HS-5 (cell line): ENCODE results near the gene SCGB1C2.
"Not testable (repeated sequence)": the region's sequence is repeated elsewhere in the genome, so short reads cannot be mapped to it uniquely, and the experiment has no call there.

Source experiments
- DNase-seq: peaks from one replicate; pipeline ENCODE4 v3.0.0-alpha.2; 2012; ENCODE audit warnings: low read depth

SCGB1C2 gene

DNA sequence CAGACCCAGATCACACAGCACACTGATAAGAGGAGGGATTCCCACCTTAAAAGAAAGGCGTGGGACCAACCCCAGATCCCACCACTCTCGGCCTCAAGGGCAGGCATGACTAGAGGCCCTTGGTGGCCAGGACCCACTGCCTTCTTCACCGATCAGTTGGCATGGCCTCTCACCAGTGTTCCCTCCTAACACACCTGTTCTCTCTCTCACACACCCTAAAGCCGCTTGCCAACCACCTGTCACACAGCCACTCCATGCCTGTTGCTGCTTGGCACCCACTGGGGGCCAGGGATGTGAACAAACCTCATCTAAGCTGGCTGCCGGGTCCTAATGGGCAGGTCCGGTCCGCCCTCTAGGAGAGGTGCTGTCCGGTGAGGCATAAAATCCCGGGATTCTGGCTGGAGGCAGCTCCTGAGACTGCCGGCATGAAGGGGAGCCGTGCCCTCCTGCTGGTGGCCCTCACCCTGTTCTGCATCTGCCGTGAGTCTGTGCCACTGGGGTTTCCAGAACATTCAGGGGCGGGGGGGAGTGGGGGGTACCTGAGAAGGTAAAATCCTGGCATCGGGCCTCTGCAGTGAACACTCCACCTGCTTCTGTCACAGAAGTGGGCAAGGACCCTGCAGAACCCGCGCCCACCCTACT, at the start of gene SCGB1C2:
Gene SCGB1C2 (plus strand): TSS at position 404 of the 642 bp plus-strand sequence. CDS start 22 bp downstream, at position 426.
- not testable (repeated sequence) for DNase-seq

DNA sequence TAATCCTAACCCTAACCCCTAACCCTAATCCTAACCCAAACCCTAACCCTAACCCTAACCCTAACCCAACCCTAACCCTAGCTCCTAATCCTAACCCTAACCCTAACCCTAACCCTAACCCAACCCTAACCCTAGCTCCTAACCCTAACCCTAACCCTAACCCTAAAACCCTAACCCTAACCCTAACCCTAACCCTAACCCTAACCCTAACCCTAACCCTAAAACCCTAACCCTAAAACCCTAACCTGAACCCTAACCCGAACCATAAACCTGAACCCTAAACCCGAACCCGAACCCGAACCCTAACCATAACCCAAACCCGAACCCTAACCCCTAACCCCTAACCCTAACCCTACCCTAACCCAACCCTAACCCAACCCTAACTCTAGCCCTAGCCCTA, 24.3 kb upstream of the SCGB1C2 start:
- DNase-seq = not testable (repeated sequence)

DNA sequence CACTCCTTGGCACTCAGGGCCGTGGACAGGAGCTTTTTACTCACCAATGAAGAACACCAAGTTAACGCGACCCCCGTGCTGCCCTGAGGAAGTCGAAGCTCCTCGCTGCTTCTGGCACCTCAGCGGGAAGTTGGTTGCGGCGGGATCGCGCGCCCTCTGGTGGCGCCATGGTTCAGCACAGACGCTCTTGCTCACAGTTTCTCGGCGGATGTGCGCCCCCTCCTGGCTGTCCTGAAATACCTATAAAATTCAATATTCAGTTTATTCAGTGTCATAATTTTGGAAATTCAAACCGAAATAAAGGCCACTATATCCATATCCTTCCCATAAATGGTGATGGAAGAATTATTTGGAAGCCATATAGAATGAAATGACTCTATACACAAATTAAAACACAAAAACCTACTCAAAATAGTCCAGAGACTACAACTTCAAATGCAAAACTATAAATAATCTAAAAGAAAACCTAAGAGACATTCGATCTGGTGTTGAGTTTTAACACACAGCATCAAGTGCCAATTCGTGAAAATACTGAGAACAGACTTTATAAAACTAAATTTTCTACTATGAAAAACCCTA, 18.9 kb upstream of the SCGB1C2 start:
- DNase-seq = not testable (repeated sequence)

DNA sequence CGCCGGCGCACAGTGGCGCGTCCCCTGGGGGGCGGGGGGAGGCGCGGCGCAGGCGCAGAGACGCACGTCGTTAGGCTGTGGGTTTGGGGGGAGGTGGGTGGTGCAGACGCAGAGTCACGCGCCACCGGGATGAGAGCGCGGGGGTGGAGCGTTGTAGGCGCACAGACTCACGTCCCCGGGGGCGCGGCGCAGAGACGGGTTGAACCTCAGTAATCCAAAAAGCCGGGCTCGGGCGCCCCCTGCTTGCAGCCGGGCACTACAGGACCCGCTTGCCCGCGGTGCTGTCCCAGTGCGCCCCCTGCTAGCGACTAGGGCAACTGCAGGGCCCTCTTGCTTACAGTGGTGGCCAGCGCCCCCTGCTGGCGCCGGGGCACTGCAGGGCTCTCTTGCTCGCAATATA, 3.4 kb upstream of the SCGB1C2 start:
- DNase-seq = not testable (repeated sequence)

DNA sequence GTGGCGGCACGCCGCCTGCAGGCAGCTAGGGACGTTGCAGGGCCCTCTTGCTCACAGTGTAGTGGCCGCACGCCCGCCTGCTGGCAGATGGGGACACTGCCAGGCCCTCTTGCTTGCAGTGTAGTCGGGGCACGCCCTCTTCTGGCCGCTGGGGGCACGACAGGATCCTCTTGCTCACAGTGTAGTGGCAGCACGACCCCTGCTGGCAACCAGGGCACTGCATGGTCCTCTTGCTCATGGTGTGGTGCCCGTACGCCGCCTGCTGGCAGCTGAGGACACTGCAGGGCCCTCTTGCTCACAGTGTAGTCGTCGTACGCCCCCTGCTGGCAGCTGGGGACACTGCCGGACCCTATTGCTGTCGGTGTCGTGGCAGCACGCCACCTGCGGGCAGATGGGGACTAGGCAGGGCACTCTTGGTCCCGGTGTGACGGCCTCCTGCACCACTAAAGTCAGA, 3.0 kb upstream of the SCGB1C2 start:
- DNase-seq = not testable (repeated sequence)

DNA sequence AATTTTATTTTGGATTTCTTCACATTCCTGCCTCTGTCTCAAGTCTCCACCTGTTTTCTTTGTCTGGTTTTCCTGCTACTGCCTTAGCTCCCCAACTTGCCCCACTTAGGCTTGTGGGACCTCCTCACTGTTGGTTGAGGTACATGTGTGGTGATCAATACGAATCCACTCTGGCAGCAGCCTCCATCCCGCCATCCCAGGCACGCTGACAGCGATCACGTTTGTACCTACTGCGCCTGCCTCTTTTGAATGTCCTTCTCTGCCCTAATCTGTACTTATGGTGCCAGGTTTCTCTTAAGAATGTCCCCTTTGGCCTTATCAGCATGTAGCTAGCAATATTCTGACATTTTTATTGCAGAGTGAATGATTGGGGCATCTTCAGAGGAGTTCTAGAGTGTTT, 2.3 kb upstream of the SCGB1C2 start:
- DNase-seq = not testable (repeated sequence)

DNA sequence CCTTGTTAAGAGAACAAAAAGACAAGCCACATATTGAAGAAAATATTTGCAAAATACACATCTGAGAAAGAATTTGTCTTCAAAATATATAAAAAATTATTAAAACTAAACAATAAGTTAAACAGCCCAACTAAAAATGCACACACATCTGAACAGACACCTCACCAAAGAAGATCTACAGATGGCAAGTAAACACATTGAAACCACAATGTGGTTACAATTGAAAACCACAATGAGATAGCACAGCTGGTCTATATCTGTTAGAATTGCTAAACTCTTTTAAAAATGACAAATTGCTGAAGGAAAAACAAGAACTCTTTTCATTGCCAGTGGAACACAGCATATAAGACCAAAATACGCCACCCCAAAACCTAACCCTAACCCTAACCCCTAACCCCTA, 1.5 kb upstream of the SCGB1C2 start:
- DNase-seq = not testable (repeated sequence)

DNA sequence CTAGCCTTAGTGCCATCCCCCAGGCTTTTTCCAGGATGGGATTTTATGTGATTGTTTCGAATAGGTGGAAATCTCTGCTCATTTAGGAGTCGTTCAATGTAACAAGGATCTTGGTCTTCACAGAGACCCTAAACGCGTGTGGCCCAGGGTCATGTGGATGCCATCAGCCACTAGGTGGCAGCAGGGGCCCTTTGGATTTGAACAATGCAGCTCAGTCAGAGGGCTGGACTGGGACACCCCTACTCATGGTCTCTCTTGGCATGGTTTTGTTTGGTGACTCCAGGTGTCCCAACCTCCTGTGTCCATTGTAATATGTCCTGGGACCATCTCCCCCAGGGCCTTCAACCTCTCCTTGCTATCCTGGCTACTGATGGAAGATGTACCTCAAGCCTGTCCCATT, 838 bp upstream of the SCGB1C2 start:
- not testable (repeated sequence) for DNase-seq

DNA sequence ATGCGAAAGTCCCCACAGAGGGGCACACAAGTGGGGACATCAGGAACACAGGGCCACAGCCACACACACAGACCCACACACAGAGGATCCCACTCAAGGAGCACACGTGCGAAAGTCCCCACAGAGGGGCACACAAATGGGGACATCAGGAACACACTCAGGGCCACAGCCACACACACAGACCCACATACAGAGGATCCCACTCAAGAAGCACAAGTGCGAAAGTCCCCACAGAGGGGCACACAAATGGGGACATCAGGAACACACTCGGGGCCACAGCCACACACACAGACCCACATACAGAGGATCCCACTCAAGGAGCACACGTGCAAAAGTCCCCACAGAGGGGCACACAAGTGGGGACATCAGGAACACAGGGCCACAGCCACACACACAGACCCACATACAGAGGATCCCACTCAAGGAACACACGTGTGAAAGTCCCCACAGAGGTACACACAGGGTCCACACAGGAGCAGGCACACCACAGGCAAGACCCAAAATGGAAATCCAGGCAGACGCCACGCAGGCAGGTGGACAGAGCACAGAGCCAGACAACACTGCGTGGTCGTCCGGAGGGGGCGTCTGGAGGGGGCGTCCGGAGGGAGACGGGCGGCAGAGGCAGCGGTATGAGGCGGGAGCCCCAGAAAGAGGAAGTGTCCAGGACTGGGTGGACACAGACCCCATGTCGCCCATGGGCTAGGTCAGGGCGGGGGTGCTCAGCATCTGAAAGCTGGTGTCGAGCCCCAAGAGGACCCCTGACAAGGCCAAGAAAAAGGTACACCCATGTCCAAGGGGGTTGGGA, 2.2 kb downstream of the SCGB1C2 start:
- DNase-seq = not testable (repeated sequence)

DNA sequence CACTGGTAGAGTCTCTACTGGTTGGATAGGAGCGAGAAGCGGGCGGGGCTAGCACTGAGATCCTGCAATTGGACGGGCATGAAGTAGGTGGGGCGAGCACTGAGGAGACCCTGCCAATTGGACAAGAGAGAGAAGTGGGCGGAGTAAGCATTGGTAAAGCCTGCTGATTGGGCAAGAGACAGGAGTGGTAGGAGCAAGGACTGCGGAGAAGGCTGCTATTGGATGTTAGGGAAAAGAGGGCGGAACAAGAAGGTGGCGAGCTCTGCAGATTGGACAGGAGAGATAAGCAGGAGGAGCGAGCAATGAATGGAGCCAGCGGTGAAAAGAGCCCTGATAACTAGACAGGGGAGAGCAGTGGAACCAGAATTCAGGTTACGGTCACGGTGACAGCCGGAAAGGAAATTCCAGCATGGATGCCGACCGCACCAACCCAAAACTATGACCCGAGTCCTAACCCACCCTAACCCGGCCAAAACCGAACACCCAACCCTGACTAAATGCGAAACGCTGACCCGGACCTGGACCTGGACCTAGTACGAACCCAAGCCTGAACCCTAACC, 4.8 kb downstream of the SCGB1C2 start:
- no peak for DNase-seq

DNA sequence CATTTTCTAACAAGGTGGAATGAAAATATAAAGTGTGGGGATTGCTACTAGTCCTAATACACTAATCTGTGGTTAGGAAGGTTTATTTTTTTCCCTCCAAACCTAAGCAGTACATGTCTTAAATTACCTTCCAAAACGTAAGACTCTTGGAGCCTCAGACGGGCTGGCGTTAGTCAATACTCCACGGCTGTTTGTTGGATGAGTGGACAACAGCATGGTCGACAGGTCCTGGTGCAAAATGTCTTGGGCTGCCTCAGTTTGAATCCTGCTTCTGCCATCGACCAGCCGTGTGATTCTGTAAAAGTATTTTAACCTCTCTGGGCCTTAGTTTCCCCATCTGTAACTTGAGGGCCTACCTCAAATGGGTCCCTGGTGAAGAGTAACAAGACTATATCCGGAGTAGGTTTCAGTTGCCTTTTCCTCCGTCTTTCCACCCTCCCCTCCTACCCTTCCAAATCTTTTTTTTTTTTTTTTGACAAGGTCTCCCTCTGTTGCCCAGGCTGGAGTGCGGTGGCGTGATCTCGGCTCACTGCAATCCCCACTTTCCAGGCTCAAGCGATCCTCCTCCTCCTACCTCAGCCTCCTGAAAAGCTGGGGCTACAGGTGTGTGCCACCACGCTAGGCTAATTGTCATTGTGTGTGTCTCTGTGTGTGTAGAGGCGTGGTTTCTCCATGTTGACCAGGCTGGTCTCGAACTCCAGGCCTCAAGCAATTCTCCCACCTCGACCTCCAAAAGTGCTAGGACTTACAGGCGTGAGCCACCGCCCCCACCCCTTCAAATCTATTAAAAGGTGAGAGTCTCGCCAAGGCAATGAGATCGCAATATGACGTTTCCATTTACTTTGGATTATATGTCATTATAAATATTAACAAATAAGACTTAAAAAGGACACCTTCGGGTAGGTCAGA, 5.8 kb downstream of the SCGB1C2 start:
- DNase-seq = no peak

DNA sequence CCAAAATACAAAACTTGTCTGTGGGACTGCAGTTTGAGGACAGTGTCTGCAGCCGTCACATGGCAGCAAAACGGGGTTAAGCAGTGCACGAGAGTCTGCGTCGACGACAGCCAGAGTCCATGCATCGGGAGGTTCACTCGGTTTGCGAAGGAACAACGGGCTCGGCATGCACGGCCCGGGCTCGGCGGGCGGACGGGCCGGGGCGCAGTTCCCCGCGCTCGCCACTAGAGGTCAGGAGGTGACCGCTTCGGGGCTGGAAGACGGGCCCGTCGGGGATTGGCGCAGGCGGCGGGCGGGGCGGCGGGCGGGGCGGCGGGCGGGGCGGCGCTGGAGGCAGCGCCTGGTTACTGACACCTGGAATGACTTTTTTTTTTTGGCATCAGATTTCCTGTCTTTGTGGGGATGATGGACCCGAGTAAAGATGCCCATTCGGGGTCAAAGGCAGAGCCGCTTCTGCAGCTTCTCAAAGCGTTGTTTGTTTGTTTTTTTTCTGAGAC, 6.5 kb downstream of the SCGB1C2 start:
- DNase-seq = peak; percentile 8

DNA sequence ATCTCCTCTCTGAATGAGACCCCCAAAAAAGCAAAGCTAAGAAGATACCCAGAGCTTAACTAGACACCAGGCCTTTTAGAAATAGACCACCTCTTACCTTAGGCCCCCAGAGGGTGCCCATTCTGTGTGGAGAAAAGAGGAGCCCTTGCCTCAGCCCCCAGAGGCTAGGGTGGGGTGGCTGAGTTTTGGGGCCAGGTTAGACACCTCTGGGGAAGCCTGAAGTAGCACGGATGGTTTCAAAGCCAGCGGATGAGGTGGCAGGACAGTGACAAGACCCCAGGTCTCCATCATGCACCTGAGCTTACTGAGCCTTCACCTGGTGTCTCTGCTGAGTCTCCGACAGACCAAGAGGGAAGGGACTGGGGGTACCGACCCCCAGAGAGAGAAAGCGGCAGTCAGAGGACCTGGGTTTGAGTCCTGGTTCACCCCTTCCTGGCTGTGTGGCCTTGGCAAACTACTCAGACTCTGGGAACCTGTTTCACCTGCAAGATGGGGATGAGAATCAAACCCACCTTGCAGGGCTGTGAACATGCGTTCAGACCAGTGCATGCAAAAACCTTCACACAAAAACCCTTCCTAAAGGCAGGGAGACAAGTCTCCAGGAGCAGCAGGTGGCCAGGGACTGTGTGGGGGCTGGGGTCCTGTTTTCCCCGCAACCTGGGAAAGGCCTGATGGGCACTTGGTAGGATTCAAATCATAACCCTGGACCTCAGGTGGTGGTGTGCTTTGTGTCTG, 7.7 kb downstream of the SCGB1C2 start:
- DNase-seq = no peak

DNA sequence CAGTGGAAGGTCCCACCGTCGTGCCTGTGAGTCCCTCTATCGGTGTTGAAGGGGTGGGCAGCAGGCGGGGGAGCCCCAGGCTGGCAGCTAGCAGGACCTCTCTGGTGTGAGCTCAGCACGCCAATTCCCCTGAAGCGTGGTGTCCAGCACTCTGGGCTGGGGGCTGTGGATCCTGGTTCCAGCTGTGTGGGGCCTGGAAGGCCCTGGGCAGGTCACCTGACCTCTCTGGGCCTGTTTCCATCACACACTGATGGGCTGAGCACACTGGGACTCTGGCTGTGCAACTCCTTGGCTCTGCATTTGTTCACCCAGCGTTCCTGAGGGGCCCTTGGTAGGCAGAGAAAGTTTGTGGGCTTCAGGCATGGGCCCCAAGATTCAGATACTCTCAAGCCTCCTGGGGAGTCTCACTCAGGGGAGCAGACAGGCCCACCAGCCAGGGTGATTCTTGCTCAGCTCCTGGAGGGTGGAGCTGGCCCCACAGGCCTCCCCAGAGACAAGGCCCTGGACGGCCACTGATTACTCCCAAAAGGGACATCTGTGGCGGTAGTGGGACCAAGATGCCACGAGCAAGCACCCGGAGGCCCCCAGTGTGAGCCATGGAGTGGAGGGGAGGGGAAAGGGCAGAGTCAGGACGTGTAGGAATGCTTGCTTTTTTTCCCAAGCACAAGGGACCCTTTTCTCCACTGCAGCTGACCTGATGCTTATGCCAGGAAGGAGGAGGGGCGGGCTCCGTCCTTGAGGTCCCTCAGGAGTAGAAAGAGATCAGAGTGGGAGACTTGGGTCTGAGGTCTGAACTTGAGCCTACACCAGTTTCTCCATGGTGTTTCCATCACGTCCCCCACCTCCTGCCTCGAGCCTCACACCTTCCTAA, 8.5 kb downstream of the SCGB1C2 start:
- DNase-seq = no peak

DNA sequence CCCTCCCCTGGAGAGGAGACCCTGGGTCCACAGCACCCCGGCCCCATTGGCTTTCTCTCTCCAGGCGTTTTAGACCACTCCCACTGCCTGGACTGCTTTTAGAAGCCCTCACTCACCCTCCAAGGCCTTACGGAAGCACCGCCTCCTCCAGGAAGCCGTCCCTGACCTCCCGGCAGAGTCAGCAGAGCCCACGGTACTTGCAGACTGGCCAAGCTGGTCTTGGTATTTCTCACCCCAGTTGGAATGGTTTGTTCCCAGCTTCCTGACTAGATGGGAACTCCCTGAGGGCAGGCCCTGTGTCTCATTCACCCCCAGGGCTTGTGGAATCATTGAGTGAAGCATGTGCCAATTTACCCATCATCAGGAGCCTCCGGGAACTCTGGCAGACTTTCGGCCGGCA, 9.2 kb downstream of the SCGB1C2 start:
- DNase-seq = no peak

DNA sequence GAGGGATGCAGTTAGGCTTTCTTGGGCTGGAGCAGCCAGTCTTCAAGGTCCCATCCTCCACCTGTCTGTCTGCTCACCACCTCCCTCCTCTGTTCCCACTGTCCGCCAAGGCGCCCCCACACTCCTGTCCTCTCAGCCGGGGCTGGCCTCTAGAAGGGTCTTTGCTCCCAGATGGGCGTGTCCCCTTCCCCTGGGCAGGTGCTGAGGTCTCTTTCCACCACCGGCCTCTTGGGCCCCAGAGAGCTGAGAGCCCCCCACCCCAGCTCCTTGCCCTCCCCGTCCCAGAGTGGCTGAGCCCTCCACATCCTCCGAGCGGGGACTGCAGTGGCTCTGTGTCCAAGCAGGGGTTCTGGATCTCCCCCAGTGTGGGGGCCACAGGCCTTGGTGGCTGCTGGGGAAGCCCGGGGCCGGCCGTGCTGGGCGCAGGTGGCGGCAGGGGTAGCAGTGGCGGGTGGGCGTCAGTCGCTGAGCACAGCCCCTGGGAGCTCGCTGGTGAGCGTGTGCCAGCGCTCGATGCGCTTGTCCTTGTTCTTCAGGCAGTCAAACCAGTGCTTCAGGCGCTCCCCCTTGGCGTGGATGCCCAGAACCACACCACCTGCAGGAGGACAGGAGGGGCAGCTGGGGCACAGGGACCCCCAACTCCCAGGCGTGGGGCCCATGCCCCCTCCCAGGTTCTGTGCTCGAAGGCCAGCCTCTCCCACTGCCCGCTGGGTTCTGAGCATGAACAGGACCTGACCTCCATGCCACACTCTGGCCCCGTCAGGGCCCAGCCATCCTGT, 9.8 kb downstream of the SCGB1C2 start:
- no peak for DNase-seq

DNA sequence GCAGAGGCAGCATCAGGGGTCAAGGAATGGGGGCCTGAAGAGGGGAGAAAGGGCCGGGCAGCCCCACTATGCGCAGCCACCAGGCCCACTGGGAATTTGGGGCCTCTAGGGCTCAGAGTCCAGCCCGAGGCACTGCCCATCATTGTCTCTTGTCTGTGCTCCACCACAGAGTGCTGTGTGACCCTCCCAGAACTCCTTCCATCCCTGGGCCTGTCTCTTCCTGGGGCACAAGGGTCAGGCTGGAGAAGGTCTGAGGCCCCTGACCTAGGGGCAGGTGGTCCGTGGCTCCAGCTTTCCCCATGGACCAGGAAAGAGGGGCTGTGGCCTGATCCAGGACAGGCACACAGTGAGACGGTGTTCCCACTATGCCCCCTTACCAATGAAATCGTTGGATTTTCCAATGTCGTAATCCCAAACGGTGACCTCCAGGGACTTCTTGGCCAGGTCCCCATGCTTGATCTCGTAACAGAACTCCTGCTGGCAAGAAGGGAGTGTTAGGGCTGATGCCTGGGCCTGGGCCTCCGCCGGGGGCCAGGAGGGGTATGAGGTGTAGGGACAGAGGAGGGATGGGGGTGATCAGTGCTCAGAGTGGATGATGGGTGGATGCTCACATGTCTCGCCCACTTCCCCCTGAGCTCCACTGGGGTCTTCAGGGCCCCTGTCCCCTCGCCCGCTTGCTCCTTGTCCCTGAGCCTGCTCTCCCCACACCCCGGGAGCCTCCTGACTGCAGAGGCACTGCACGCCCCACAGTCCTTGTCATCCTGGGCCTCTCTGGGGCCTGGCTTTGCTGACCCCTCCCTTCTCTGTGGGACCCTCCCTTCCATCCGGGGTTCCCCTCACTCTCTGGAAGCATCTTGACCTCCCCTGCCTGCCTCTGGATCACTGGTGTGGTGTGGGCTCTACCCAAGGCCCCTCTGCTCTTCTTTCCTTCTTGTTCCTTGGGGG, 10.7 kb downstream of the SCGB1C2 start:
- no peak for DNase-seq

DNA sequence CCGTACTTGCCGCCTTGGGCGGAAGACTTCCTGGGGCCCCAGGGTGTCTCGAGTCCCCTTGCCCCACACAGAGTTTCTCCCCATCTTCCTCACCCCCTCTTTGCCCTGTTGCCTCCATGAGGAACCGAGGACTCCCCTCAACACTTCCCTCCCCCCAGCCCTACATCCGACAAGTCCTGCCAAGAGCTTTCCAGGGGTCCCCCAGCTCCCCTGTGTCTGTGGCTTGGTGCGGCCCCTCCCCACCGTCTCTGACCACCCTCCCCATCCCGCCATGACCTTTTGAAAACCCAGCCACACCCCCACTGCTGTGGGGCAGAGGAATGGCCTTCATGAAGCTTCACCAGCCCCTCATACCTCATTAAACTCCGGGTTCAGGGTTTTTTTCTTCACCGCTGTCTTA, 11.4 kb downstream of the SCGB1C2 start:
- no peak for DNase-seq
